Measurements from ENCODE around the gene SLC31A1.
"Not testable (repeated sequence)": the region's sequence is repeated elsewhere in the genome, so short reads cannot be mapped to it uniquely, and the experiment has no call there.

The SLC31A1 gene

DNA sequence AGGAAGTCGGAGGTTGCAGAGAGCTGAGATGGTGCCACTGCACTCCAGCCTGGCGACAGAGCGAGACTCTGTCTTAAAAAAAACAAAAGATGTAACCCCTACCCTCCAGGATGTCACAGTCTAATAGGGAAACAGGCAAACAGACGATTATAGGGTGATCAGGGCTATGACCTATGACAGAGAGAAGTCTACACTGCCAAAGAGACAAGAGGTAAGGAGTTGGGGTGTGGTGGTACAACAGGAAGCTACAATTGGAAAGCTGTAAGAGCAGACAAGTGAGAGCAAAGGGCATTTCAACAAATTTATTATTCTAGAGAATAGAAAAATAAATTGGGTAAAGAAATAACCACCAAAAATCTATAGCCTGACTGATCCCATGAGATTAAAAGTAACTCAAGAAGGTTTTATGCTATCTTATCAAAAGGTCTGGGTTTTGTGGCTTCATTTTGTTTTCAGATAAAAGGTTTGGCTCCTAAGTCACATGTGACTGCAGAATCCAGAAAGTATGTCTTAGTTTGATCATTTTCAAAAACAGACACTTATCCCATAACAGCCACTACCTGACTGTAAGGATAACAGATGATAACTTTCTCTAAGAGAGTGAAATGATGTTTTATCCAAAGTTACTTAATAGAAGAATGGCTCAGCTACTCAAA is 46.7 kb downstream of the SLC31A1 start:
- DNase-seq: no peak

DNA sequence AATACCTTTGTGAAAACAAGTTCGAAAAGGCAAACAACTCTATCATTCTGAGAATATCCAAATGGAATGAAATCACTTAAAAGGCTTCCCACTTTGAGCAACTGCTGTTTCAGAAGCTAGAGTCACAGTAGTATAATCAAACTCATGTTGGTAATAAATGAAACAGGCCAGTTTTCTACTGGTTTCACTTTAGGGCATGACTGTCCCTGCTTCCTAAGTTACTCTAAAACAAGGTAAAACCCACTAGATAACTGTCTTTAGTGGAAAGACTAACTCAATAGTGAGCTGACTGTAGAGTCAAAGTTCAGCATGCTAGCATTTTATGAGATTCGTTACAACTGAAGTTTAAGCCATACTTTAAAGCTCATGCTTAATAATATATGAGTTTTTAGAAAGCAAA is 48.0 kb downstream of the SLC31A1 start:
- no peak for DNase-seq

DNA sequence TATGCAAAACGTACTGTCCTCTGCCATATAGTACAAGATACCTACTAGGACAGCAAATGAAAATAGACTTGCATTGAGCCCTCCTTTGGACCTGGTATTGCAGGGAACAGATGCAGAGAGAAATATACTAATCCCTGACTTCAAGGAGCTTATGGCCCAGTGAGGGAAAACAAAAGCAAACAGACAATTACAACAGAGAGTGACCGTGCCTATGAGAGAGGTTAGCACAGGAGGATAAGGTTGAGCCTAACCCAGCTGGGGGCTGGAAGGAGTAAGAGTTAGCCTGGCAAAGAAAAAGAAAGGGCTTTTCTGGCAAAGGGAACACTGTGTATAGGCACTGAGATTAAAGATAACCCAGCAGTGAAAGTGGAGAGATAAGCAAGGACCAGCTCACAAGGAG is 48.5 kb downstream of the SLC31A1 start:
- no peak for DNase-seq

DNA sequence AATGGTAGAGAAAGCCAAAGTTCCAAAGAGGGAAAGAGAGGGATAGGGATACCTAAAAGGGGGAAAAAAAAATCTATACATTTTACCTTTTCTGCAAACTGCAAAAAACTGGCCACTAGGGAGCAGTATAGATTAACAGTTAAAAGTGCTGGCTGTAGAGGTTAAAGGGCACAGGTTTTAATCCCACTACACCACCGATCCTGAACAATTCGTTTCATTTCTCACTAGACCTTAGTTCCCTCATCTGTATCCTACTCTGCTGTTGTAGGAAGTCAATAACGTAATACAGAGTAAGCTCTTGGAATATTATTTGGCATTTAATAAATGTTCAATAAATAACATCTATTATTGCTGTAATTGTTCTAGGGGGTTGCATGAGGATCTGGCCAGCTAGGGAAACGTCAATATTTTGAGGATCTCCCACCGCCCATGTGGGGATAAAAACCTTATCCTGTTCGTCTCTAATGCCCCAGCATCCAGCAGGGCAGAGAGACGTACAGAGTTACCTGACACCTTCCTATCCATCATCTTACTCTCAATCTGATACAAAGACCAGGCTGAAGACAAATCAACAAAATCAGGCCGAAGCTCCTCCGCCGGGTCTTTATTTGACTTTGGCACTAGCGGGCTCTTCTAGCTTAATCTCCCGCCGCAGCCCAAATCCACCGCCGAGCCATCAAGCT is 53.3 kb downstream of the SLC31A1 start:
- DNase-seq: peak; percentile 56

DNA sequence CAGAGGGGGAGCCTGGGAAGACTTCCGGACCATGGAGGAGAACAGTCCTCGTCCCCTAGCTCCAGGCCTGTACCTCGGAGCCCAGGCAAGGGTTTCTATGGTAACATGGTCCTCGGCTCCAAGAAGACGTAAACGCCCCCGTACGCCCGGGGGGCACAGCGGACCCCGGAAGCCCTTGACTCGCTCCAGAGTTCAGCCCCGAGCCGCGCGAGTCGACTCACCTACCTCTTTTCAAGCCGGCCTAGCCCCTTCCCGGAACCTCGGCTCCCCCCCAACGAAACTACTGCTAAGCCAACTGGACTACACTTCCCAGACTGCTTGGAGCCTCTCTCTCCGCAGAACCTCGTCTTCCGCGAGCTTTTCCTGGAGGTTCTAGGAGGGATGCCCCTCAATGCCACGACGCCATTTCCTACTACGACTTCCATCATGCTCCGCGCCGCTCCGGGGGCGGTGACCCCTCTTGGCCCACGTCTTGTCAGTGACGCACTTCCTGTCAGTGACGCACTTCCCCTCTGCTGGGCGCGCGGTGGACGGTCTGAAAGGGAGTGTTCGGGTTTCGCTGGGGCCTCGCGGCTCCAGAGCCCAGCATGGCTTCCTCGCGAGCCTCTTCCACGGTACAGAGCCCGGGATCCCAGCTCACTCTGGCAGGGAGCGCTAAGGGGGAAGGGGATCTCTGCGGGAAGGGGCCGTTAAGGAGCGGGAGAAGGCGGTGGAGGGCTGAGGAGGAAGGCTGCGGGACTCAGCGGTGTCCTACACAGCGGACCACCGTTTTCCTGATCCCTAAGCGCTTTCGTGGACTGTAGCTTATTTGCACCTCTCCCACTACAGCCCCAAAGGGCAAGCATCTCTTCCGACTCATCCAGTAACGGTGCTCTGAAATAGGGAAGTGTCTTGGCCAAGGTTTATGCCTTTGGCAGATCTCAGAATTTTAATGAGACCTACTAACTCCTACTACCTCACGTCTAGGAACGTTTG is 54.1 kb downstream of the SLC31A1 start, which contains the start of the genes CDC26 and PRPF4:
CDC26 (minus strand) TSS at position 416 of the 975 bp plus-strand sequence. CDS start 3,065 bp downstream, outside the sequence.
PRPF4 (plus strand) TSS at position 502 of the 975 bp plus-strand sequence; CDS start at position 588, 86 bp downstream.
- DNase-seq: peak; percentile 93

DNA sequence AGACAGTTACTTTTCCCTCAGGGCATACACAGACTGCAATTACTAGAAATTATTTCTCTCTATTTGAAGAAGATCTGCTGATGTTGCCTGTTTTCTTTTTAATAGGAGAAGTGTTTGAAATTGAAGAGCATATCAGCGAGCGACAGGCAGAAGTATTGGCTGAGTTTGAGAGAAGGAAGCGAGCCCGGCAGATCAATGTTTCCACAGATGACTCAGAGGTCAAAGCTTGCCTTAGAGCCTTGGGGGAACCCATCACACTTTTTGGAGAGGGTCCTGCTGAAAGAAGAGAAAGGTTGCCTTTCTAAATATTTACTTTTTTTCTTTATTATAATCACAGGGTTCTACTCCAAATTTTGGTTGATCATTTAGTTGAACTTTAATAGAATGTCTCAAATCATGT is 57.5 kb downstream of the SLC31A1 start:
- no peak for DNase-seq

DNA sequence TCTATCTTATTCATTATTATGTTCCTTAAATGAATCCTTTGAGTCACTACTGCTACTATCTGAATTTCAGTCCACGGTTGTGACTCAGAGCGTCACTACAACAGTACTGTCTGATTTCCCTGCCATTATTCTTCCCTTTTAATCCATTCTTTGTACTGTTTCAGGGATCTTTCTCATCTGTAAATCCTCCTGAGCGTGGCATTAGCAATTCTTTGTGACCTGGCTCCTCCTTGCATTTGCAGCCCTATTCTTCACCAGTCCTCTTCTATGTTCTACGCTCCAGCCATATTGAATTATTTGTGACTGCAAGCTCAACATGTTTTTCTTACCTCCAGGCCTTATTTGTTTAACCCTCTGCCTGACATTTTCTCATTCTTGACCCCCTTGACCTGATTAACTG is 60.0 kb downstream of the SLC31A1 start:
- DNase-seq: no peak

DNA sequence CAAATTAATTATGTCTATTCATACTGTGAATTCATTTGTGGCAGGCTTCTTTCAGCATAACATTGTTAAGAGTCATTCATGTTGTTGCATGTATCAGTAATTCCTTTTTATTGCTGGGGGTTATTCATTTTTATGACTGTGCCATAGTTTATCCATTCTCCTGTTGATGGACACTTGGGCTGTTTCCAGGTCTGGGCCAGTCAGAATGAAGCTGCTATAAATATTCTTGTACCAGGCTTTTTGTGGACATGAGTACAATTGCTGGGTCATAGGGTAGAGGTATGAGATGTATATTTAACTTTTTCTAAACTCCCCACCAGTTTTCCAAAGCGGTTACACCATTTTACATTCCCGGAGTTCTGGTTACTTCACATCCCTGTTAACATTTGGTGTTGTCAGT is 67.7 kb downstream of the SLC31A1 start:
- no peak for DNase-seq

DNA sequence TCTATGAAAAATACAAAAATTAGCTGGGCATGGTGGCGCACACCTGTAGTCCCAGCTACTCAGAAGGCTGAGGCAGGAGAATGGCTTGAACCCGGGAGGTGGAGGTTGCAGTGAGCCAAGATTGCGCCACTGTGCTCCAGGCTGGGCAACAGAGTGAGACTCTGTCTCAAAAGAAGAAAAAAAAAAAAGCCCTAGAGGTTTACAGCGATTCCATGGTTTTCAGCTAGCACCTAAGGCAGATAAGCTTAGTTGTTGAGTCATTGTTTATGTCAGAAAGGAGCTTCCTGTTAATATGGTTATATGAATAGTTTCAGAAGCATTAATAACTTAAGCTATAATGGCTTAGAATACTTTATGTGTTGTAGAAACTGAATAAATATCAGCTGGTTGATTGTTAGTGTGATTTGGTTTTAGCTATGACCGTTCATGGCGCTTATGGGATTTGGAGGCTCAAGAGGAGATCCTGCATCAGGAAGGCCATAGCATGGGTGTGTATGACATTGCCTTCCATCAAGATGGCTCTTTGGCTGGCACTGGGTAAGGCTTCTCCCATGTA is 68.8 kb downstream of the SLC31A1 start:
- DNase-seq: no peak

DNA sequence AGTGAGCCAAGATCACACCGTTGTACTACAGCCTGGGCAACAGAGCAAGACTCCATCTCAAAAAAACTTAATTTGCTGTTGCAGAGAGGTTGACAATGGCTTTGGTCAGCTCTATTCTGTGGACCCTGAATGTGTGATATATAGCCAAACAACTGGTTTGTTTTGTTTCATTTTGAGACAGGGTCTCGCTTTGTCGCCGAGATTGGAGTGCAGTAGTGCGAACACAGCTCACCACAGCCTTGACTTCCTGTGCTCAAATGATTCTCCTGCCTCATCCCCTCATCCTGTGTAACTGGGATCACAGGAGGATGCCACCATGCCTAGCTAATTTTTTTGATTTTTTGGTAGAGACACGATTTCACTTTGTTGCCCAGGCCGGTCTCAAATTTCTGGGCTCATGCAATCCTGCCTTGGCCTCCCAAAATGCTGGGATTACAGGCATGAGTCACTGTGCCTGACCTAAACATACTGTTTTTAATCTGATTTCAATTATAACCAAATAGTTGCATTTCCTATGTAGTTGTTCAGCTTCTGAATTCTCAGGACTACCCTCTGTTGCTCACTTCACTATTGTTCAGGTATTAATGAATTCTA is 72.0 kb downstream of the SLC31A1 start:
- DNase-seq: no peak

DNA sequence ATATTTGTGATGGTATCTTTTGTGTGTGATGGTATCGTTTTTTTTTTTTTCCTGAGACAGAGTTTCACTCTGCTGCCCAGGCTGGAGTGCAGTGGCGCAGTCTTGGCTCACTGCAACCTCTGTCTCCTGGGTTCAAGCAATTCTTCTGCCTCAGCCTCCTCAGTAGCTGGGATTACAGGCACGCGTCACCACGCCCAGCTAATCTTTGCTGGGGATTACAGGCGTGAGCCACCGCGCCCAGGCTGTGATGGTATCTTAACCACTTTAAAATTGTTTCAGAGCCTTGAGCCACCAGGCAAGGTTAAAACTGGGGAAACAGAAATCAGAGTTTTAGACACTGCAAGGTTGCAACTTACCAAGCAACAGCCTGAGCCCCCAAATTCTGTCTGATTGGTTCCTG is 74.9 kb downstream of the SLC31A1 start:
- DNase-seq: not testable (repeated sequence)

DNA sequence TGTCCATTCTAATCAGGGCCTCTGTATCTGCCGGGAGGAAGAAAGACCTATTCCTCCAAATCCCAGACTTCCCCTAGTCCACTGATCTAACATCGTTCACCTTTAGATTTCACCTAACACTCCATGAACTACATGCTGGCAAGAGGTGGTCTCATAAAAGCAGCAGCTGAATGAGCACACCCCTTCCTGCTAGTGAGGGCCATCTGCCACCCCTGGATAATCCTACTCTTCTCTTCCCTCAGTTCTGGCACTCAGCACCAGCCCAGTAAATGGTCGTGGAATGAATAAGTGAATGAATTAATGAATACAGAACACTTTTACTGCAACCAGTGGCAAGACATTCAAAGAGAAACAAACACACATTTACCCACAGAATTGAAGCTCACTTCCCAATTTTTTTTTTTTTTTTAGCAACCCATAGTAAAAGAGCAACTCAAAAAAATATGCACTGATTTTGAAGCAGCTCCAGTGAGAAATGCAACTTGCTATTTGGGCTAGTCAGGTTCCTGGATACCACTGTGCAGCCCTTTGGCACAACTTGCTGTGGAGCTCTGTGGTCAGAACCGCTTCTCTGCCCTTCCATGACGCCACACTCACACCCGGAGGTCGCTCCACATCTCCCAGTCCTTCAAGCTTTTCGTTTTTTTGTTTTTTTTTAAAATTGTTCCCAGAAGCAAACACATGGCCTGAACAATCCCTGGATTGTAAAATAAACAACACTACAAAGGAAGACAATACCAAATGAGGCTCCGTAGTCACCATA is 75.6 kb downstream of the SLC31A1 start:
- DNase-seq: no peak

DNA sequence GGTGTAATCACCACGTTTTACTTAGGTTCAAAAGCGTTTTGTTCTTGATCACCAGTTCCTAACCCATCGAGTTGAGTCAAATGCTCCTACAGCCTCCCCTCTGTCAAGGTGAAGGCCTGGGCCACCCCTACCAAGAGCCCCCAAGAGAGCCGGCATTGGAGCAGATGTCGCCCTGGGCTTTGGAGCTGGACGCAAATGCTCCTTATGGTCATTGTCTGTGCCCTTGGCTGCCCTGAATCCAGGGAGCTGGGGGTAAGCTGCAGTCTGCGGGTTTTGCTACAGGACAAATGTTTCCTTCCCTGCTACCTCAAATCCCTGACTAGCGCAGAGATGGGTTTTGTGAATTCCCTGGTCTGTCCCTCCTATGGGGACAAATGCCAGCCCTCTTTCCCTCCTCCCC is 77.0 kb downstream of the SLC31A1 start:
- DNase-seq: no peak

DNA sequence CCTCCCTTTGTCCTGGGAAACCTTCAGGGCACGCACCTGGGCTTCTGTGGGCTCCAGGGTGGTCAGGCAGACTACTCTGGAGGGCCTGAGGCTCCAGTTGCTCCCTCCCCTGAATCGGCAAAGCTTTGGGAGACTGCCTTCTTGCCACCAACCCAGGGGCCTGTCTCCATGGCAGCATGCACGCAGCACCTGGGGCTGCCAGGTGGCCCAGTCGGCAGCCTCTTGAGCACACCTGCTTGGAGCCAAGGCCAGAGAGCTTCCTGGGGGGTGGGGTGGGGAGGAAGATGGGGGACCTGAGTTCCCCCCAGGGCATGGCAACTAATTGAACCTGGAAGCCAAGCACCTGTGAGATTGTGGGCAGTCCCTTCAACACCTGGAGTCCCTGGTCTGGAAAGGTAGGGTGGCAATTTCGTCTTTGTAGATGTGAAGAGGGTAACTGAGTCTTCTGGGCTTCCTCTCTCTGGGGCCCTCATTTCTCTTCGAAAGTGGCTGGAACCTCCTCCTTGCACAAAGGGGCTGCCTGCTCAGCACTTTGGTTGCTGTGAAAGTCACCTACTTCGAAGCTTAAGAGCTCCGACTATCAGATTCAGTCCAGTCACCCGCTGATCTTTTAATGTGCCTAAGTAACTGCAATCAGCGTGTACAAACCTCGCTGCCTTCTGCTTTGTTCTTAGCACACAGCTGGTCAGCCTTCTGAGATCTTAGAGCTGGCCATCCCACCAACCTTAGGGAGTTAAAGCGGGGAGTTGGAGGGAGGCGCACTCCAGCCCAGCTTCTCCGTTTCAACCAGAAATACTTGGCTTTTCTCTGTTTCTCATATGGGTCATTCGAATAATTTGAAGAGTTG is 77.8 kb downstream of the SLC31A1 start:
- DNase-seq: no peak

DNA sequence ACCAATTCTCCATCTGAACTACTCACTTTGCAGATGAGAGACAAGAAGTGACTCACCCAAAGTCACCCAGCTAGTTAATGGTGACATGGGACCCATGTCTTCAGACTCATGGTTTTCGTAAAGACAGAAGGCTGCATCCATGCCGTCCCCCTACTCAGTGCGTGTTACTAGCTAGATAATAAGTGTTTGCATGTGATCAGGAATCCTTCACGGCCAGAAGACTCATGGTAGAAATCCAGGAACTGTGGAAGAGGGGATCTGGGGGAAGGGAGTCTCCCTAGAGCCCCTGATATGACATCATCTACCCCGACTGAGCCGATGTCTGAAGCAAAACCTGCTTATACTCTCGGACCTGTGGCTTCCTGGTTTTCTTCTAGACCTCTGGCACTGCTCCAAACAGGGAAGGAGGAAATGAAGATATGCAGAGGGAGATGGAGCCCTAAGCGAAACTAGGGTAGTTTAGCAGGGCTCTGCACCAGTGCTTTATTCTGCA is 78.5 kb downstream of the SLC31A1 start:
- DNase-seq: no peak

DNA sequence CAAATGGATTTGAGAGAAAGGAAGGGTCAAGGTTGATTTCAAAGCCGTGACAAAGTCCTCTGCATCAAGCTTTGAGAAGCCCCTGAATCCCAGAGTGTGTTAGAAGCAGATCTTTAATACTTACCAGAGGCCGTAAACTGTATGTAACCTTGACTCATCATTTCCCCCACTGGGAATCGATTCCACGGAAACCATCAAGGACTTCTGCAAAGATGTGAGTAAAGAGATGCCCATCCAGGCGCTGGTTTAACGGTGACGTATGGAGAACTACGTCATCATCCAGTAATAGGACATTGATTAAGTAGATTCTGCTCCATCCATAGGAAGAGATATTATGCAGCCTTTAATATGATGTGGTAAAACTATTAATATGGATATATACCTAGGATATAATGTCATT is 80.2 kb downstream of the SLC31A1 start:
- DNase-seq: no peak

DNA sequence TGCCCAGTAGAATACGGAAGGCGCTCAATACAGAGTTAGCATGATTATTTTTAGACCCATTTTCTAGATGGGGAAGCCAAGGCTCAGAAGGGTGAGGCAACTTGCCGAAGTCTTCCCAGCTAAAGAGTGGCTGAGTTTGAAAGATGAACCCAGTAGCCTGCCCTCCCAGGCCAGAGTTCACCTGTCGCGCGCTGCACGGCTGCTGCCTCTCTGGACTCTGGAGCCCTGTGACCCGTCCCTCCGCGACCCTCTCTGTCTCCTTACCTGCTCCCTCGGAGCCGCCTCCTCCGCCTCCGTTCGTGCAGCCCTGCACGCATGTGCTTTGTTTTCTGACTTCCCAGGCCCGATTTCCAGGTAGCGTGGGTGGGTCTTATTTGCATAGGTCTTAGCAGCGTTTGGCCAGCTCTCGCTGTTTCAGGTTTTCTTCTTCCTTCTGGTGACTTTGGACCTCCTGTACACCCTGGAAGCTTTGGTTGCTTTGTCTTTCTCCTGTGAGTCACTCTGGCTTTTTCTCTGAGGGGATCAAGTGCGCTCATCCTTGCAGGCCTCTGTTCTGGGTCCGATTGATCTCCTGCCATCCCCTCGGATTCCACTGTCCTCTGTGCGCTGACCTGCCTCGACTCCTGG is 81.6 kb downstream of the SLC31A1 start, which contains the start of gene RNF183:
RNF183 (minus strand) TSS at position 585 of the 627 bp plus-strand sequence. CDS start 5,192 bp downstream, outside the sequence.
- DNase-seq: no peak

DNA sequence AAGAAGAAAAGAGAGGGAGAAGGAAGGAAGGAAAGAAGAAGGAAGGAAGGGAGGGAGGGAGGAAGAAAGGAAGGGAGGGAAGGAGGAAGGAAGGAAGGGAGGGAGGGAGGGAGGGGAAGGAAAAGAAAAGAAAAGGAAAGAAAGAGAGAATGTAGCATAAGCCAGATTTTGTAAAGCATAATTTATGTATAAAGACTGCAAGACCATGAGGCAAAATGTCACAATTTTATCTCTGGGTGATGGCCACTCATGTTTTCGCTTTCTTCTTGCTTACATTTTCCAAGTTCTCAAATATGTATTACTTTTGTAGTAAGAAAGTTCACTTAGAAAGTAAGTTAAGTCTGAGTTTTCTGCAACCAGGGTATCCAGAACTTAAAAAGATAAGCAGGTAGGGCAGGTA is 85.2 kb downstream of the SLC31A1 start:
- DNase-seq: no peak

DNA sequence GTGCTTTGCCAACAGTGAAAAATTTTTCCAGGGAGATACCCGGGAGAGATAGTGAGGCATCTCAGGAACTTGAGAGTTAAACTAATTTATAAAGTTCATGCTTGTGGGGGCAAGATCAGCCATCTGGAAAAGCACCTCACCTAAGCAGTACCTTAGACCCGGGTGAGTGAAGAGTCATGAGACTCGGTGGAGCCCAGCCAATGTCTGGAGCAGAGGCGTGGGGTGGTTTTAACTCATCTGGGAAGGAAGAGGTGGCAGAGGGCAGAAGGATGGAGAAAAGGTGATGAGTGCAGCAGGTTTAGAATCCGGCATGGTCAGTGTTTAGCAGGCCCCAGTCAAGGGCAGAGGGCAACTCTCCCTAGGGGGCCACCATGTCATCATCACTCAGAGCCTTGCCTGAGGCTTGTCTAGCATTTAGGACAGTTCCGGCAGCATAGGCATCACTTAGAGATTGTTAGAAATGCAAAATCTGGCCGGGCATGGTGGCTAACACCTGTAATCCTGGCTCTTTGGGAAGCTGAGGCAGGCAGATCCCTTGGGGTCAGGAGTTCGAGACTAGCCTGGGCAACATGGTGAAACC is 86.1 kb downstream of the SLC31A1 start:
- DNase-seq: no peak

Data from central memory CD4-positive, alpha-beta T cell (primary cell).